ENCODE results near the gene LTBP1. TPM values are rescaled to one million over a fixed set of nuclear protein-coding genes. Genes with fewer than 3 reads are reported as not detected.
"Not testable (repeated sequence)": the region's sequence is repeated elsewhere in the genome, so short reads cannot be mapped to it uniquely, and the experiment has no call there.

The LTBP1 gene
- total and polyA plus RNA-seq, 2 experiments from 2014 or later = 15.7 to 49.8 TPM

DNA sequence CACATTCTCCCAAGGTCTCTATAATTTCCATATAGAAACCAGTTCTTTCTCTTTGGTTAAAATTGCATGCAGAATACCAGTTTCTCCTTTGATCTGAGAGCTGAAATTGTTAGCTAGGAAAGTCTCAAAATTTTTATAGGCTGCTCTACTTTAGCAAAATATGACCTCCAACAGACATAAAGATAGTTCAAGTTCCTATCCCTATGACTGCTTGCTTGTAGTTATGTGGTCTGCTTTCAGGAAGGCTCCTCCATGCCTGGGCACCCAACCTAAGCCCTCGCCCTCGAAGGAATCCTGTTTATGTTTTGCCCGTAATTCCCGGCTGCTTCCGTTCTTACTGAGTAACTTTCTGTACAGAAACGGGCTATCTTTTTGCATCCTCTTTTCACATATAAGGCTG lies 28.0 kb upstream of the LTBP1 start (continued):
- TF ChIP-seq, protein P1, sequence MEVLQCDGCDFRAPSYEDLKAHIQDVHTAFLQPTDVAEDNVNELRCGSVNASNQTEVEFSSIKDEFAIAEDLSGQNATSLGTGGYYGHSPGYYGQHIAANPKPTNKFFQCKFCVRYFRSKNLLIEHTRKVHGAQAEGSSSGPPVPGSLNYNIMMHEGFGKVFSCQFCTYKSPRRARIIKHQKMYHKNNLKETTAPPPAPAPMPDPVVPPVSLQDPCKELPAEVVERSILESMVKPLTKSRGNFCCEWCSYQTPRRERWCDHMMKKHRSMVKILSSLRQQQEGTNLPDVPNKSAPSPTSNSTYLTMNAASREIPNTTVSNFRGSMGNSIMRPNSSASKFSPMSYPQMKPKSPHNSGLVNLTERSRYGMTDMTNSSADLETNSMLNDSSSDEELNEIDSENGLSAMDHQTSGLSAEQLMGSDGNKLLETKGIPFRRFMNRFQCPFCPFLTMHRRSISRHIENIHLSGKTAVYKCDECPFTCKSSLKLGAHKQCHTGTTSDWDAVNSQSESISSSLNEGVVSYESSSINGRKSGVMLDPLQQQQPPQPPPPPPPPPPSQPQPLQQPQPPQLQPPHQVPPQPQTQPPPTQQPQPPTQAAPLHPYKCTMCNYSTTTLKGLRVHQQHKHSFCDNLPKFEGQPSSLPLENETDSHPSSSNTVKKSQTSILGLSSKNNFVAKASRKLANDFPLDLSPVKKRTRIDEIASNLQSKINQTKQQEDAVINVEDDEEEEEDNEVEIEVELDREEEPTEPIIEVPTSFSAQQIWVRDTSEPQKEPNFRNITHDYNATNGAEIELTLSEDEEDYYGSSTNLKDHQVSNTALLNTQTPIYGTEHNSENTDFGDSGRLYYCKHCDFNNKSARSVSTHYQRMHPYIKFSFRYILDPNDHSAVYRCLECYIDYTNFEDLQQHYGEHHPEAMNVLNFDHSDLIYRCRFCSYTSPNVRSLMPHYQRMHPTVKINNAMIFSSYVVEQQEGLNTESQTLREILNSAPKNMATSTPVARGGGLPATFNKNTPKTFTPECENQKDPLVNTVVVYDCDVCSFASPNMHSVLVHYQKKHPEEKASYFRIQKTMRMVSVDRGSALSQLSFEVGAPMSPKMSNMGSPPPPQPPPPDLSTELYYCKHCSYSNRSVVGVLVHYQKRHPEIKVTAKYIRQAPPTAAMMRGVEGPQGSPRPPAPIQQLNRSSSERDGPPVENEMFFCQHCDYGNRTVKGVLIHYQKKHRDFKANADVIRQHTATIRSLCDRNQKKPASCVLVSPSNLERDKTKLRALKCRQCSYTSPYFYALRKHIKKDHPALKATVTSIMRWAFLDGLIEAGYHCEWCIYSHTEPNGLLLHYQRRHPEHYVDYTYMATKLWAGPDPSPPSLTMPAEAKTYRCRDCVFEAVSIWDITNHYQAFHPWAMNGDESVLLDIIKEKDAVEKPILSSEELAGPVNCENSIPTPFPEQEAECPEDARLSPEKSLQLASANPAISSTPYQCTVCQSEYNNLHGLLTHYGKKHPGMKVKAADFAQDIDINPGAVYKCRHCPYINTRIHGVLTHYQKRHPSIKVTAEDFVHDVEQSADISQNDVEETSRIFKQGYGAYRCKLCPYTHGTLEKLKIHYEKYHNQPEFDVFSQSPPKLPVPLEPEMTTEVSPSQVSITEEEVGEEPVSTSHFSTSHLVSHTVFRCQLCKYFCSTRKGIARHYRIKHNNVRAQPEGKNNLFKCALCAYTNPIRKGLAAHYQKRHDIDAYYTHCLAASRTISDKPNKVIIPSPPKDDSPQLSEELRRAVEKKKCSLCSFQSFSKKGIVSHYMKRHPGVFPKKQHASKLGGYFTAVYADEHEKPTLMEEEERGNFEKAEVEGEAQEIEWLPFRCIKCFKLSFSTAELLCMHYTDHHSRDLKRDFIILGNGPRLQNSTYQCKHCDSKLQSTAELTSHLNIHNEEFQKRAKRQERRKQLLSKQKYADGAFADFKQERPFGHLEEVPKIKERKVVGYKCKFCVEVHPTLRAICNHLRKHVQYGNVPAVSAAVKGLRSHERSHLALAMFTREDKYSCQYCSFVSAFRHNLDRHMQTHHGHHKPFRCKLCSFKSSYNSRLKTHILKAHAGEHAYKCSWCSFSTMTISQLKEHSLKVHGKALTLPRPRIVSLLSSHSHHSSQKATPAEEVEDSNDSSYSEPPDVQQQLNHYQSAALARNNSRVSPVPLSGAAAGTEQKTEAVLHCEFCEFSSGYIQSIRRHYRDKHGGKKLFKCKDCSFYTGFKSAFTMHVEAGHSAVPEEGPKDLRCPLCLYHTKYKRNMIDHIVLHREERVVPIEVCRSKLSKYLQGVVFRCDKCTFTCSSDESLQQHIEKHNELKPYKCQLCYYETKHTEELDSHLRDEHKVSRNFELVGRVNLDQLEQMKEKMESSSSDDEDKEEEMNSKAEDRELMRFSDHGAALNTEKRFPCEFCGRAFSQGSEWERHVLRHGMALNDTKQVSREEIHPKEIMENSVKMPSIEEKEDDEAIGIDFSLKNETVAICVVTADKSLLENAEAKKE (CRISPR knock-in tag; IDR thresholded peaks at IDR 0.05) = no peak
- TF ChIP-seq EZH2 (IDR thresholded peaks at IDR 0.05; ENCODE audit: low read depth, unreplicated experiment) (no peak), CTCF (conservative IDR thresholded peaks at IDR 0.05; ENCODE audit: low read depth in 2 of 2) (no peak)

DNA sequence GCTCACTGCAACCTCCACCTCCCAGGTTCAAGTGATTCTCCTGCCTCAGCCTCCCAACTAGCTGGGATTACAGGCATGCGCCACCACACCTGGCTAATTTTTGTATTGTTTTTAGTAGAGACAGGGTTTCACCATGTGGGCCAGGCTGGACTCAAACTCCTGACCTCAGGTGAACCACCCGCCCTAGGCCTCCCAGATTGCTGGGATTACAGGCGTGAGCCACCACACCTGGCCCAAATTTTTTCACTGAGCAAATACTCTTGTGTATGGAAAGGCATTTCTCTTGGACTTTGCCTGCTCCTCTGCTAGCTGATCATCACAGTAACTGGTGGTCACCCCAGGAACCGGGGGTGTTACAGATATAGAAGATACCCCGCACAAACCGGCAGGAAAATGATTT lies 26.9 kb upstream of the LTBP1 start:
- H3K27ac Mint-ChIP-seq; H3K9me3 Mint-ChIP-seq; H3K79me2 ChIP-seq (replicated peaks; ENCODE audit: insufficient read depth); H3K27ac ChIP-seq (ENCODE audit: low read depth); H2AFZ ChIP-seq; H3F3A ChIP-seq (replicated peaks; ENCODE audit: low read depth); H3K4me1 ChIP-seq (ENCODE audit: insufficient read depth); DNase-seq (ENCODE audit: low spot score); H3K36me3 Mint-ChIP-seq (ENCODE audit: low read depth); ATAC-seq; H3K9me2 ChIP-seq (ENCODE audit: insufficient read depth); H3K27me3 ChIP-seq (ENCODE audit: insufficient read depth); H3K36me3 ChIP-seq (ENCODE audit: insufficient read depth); H3K4me2 ChIP-seq; H3K4me3 Mint-ChIP-seq; H4K20me1 ChIP-seq (replicated peaks; ENCODE audit: insufficient read depth); H3K27me3 Mint-ChIP-seq (ENCODE audit: insufficient read depth, low read depth, poor library complexity); H3K4me3 ChIP-seq; H3K4me1 Mint-ChIP-seq: not testable (repeated sequence)

DNA sequence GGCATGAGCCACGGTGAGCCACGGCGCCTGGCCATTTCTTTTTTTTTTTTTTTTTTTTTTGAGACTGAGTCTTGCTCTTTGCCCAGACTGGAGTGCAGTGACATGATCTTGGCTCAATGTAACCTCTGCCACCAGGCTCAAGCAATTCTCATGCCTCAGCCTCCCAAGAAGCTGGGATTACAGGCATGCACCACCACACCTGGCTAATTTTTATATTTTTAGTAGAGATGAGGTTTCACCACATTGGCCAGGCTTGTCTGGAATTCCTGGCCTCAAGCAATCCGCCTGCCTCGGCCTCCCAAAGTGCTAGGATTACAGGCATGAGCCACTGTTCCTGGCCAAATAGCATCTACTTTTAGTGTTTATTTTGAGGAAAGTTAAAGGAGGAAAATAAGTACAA lies 25.3 kb upstream of the LTBP1 start:
- not testable (repeated sequence) for H3K9me3 Mint-ChIP-seq; H3K36me3 ChIP-seq (ENCODE audit: insufficient read depth); H3K27ac ChIP-seq (ENCODE audit: low read depth); H3K27me3 Mint-ChIP-seq (ENCODE audit: insufficient read depth, low read depth, poor library complexity); H3K4me3 Mint-ChIP-seq; H3K27ac Mint-ChIP-seq; H2AFZ ChIP-seq; H3K4me1 Mint-ChIP-seq; H3K4me2 ChIP-seq; DNase-seq (ENCODE audit: low spot score); ATAC-seq; H3K4me3 ChIP-seq; H3K4me1 ChIP-seq (ENCODE audit: insufficient read depth); H3K36me3 Mint-ChIP-seq (ENCODE audit: low read depth); H3K27me3 ChIP-seq (ENCODE audit: insufficient read depth); H4K20me1 ChIP-seq (replicated peaks; ENCODE audit: insufficient read depth); H3F3A ChIP-seq (replicated peaks; ENCODE audit: low read depth); H3K79me2 ChIP-seq (replicated peaks; ENCODE audit: insufficient read depth)
- H3K9me2 ChIP-seq (ENCODE audit: insufficient read depth) = 0 out of 2 replicates have a peak, but pooled peaks cover 12% of the 10 kb centered on the region

Measured in GM23338 (cell line).